HEK293T (cell line): ENCODE data around the gene ELL.

Source experiments
- ARNT ChIP-seq: fragments of 450-650 bp; IDR thresholded peaks from 2 replicates; pipeline ENCODE4 v1.6.1; 2017; ENCODE audit warnings: mild to moderate bottlenecking
- BHLHE40 ChIP-seq: fragments of 450-650 bp; IDR thresholded peaks from 2 replicates; pipeline ENCODE4 v1.6.1; 2016; ENCODE audit warnings: mild to moderate bottlenecking, moderate library complexity, borderline replicate concordance
- CTBP1 ChIP-seq: fragments of 450-650 bp; IDR thresholded peaks from 2 replicates; pipeline ENCODE4 v1.6.1; 2016; ENCODE audit warnings: borderline replicate concordance
- ELF4 ChIP-seq: fragments of 450-650 bp; IDR thresholded peaks from 2 replicates; pipeline ENCODE4 v1.6.1; 2017; ENCODE audit warnings: antibody characterized with exemption
- FOXA1 ChIP-seq: fragments of 450-650 bp; IDR thresholded peaks from 2 replicates; pipeline ENCODE4 v1.6.1; 2016; ENCODE audit warnings: mild to moderate bottlenecking
- FOXK2 ChIP-seq: fragments of 450-650 bp; IDR thresholded peaks from 2 replicates; pipeline ENCODE4 v1.6.1; 2016; ENCODE audit warnings: mild to moderate bottlenecking
- FOXM1 ChIP-seq: fragments of 450-650 bp; IDR thresholded peaks from 2 replicates; pipeline ENCODE4 v1.6.1; 2017; ENCODE audit warnings: mild to moderate bottlenecking, borderline replicate concordance
- L3MBTL2 ChIP-seq: fragments of 450-650 bp; conservative IDR thresholded peaks from 2 replicates; pipeline ENCODE4 v1.6.1; 2016; ENCODE audit warnings: mild to moderate bottlenecking
- LEF1 ChIP-seq: fragments of 450-650 bp; IDR thresholded peaks from 2 replicates; pipeline ENCODE4 v1.6.1; 2017; ENCODE audit warnings: mild to moderate bottlenecking, borderline replicate concordance
- NFRKB ChIP-seq: fragments of 450-650 bp; IDR thresholded peaks from 2 replicates; pipeline ENCODE4 v1.6.1; 2016; ENCODE audit warnings: mild to moderate bottlenecking, moderate library complexity
- PKNOX1 ChIP-seq: fragments of 450-650 bp; IDR thresholded peaks from 2 replicates; pipeline ENCODE4 v1.6.1; 2016
- SP1 ChIP-seq: fragments of 450-650 bp; IDR thresholded peaks from 2 replicates; pipeline ENCODE4 v1.6.1; 2017
- SUZ12 ChIP-seq: fragments of 450-650 bp; IDR thresholded peaks from 2 replicates; pipeline ENCODE4 v1.6.1; 2016; ENCODE audit warnings: mild to moderate bottlenecking
- TARDBP ChIP-seq: fragments of 450-650 bp; IDR thresholded peaks from 2 replicates; pipeline ENCODE4 v1.6.1; 2016

GRCh38 chr19:18489627-18490184 lies 32.2 kb downstream of the ELL start:
- TF ChIP-seq FOXM1 (no peak), FOXK2 (no peak), SP1 (no peak), FOXA1 (no peak), ELF4 (no peak), ARNT (no peak), BHLHE40 (no peak), SUZ12 (no peak), PKNOX1 (no peak), TARDBP (no peak), NFRKB (no peak), L3MBTL2 (no peak), LEF1 (no peak), CTBP1 (no peak)
